D721Med (cell line): Measurements from ENCODE around the gene TMEM108.

Source experiments
- DNase-seq: peaks from one replicate; pipeline ENCODE4 v3.0.0; 2011; ENCODE audit warnings: low spot score; ENCODE audit not compliant: insufficient read length
- FAIRE-seq: peaks from 2 replicates; lab custom pipeline; 2011; peaks lifted over from hg19 to GRCh38; lab: Jason Lieb, UNC
- TF ChIP-seq, protein P1 (sequence below): IDR thresholded peaks from 2 replicates; pipeline ENCODE4 v1.5.1; 2012; ENCODE audit warnings: mild to moderate bottlenecking, control low read depth; ENCODE audit not compliant: insufficient read depth; ENCODE audit errors: missing control alignments

TMEM108 gene

DNA sequence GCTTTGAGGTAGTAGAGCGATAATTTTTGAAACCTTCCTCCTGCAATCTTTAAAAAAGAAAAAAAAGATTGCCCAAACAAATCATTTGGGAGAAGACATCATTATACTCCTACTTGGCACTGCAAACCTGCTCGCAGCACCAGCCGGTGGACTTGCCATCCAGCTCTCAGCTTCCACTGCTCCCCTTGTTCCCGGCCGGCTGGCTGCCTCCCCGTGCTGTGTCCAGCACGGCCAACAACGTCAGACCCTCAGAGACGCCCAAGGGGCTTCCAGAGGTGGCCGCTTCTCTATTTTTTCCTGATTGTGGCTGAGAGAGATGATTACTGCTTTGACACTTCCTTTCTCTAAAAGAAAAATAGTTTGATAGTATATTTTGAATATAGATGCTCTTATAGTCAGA is 358.7 kb downstream of the TMEM108 start:
- DNase-seq, result no peak
- TF ChIP-seq, protein P1, sequence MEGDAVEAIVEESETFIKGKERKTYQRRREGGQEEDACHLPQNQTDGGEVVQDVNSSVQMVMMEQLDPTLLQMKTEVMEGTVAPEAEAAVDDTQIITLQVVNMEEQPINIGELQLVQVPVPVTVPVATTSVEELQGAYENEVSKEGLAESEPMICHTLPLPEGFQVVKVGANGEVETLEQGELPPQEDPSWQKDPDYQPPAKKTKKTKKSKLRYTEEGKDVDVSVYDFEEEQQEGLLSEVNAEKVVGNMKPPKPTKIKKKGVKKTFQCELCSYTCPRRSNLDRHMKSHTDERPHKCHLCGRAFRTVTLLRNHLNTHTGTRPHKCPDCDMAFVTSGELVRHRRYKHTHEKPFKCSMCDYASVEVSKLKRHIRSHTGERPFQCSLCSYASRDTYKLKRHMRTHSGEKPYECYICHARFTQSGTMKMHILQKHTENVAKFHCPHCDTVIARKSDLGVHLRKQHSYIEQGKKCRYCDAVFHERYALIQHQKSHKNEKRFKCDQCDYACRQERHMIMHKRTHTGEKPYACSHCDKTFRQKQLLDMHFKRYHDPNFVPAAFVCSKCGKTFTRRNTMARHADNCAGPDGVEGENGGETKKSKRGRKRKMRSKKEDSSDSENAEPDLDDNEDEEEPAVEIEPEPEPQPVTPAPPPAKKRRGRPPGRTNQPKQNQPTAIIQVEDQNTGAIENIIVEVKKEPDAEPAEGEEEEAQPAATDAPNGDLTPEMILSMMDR, result no peak
- no peak for FAIRE-seq

DNA sequence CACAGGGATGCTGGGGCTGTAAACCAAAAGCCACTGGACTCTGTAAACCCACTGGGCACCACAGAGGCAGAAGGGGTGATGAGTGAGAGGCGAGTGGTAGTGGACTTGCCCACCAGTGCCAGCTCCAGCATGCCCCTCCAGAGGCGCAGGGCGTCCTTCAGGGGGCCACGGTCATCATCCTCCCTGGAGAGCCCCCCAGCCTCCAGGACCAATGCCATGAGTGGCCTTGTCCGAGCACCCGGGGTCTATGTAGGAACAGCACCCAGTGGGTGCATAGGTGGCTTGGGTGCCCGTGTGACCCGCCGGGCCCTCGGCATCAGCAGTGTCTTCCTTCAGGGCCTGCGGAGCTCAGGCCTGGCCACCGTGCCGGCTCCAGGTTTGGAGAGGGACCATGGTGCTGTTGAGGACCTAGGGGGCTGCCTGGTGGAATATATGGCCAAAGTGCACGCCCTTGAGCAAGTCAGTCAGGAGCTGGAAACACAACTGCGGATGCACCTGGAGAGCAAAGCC is 361.9 kb downstream of the TMEM108 start, which contains the start of gene BFSP2:
Gene BFSP2, plus strand, starts transcription at position 51 of the 510 bp plus-strand sequence. Its CDS starts 28 bp downstream, at position 79.
- DNase-seq, result no peak
- FAIRE-seq, result no peak
- TF ChIP-seq, protein P1, result no peak

DNA sequence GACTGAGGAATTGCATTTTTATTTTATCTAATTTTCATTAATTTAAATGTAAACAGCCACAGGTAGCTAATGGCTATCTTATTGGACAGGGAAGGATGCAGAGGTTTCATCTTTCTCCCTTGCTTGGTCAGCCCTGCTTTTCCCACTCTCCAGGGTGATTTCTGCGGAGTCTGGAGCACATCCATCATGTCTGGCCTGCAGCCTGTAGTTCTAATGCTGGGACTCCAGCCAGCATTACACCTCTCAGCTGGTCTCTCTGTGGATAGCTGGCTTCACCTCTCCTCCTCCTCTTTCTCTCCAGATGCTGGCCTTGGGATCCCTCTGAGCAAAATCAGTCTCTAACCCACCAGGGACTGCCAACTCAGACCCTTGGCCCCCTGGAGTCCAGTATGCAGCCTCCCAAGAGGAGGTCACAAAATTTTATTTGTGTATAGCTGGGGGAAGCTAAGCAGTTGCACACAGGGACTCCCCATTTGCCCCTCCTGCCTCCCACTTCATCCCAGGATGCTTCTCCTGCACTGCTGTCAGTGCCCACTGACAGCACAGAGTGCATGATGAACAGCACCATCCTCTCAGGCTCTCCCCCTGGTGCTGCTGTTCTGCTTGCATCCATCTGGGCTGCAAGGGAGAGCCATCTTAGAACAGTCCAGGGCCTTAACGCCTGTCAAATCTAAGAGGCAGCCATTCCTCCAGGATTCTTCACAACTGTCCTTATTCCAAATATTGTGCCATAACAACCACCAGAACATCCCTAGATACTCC is 363.4 kb downstream of the TMEM108 start:
- TF ChIP-seq, protein P1, result no peak
- FAIRE-seq, result no peak
- DNase-seq, result no peak

DNA sequence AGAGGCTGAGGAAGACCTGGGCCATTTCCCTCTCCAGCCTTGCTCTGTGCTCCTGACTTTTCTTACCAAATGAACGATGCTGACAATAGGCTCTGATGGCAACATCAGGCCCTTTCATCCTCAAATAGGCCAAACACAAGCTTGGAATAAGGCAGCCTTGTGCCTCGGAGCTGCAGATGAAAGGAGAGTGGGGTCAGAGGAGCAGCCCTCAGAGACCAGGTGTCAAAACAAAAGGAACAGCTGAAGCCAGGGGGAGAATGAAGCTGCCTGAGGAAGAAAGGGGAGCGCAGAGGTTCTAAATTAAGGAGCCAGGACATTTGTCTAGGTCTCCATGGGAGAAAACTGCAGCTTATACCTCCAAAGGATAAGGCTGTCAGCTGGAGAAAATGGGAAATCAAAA is 366.7 kb downstream of the TMEM108 start:
- FAIRE-seq (no peak), DNase-seq (no peak)
- TF ChIP-seq, protein P1, result no peak

DNA sequence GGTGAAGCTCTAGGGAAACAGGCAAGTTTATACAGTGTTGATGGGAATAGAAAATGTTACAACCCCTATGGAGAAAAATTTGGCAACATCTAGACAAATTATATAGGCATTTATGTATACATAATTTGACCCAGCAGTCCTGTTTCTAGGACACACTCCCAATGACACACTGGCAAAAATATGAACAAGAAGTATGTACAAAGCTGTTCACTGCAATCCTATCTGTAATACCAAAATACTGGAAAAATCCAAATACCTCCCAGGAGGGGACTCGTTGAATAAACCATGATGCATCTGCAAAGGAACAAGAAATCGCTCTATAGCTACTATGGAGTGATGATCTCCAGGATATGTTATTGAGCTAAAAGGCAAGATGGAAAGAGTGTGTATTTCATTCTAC is 370.2 kb downstream of the TMEM108 start:
- DNase-seq, result no peak
- TF ChIP-seq, protein P1, result no peak
- no peak for FAIRE-seq

DNA sequence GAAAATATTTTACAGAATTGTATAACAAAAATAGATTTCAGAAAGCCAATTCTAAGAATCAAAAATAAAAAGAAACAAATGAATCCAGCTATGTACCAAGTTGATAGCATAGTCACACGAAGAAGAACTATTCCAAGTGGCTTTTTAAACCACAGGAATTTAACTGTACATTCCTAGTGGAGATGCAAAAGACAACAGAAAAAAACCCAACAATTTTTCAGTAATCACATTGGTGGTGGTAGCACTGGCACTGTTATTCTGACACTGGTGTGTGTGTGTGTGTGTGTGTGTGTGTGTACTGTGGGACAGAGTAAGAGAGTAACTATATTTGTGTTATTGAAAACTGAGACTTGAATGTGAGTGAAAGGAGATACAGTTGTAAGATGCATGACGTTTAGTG is 370.8 kb downstream of the TMEM108 start:
- FAIRE-seq (no peak), DNase-seq (no peak)
- TF ChIP-seq, protein P1, result no peak

DNA sequence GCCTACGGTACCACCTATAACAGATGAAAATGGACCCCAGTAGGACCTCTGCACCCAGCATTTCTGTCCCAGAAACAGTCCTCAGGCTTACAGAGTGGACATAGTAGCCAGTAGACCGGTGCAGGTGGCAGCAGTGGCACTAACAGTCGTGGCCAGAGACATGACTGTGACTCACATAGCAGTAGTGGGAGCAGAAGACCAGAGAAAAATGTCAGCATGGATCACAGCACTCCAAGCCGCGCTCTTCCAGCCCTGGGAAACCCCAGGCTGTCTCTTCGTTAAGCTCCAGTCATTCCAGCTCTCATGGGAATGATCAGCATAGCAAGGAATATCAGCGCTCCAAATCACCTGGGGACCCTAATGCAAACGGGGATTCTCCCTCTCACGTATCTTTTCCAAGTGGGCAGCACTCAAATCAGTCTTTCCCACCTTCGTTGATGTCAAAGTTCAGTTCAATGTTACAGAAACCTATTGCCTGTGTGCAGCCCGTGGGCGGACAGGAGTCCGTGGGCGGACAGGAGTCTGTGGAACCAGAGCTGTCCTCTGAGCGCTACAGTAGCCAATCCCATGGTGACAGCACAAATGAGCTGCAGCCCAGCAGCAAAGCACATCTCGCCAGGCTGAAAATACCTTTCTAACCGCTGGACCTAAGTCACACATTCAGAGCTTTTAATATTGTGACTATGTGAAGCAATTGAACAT is 372.2 kb downstream of the TMEM108 start:
- FAIRE-seq (no peak), DNase-seq (no peak)
- TF ChIP-seq, protein P1, result no peak
